Neural cell (in vitro differentiated cells): ENCODE data around the gene CEP70. TPM values are rescaled to one million over a fixed set of nuclear protein-coding genes. Genes with fewer than 3 reads are reported as not detected.
"Not testable (repeated sequence)": the region's sequence is repeated elsewhere in the genome, so short reads cannot be mapped to it uniquely, and the experiment has no call there.

ENCODE experiments used
- H2AFZ ChIP-seq: fragments of 200-600, 300-800 bp; sonication (generic), shearing (Covaris generic); 2 replicates; pipeline ENCODE4 v1.6.0; 2014; ENCODE audit warnings: low read depth, mild to moderate bottlenecking, antibody characterized with exemption, low read length, moderate library complexity
- H3F3A ChIP-seq: fragments of 200-600 bp; shearing (Covaris generic); 2 replicates; pipeline ENCODE4 v1.6.1; 2016; ENCODE audit warnings: mild to moderate bottlenecking, moderate library complexity, mixed read lengths, antibody characterized with exemption, low read length; ENCODE audit not compliant: insufficient read depth, poor library complexity, severe bottlenecking
- H3K27ac ChIP-seq: fragments of 200-600, 300-800 bp; sonication (generic), shearing (Covaris generic); 2 replicates; pipeline ENCODE4 v1.5.1; 2014; ENCODE audit warnings: mild to moderate bottlenecking, low read length, moderate library complexity
- H3K27me3 ChIP-seq: fragments of 300-800, 200-600 bp; sonication (generic), shearing (Covaris generic); 2 replicates; pipeline ENCODE4 v1.6.0; 2014; ENCODE audit warnings: mild to moderate bottlenecking, low read depth, low read length, moderate library complexity; ENCODE audit not compliant: insufficient read depth
- H3K36me3 ChIP-seq: fragments of 300-800, 200-600 bp; sonication (generic), shearing (Covaris generic); 2 replicates; pipeline ENCODE4 v1.5.1; 2014; ENCODE audit warnings: mild to moderate bottlenecking, antibody characterized with exemption, low read length, moderate library complexity; ENCODE audit not compliant: insufficient read depth
- H3K4me2 ChIP-seq: fragments of 300-800, 200-600 bp; sonication (generic), shearing (Covaris generic); 2 replicates; pipeline ENCODE4 v1.6.0; 2014; ENCODE audit warnings: mild to moderate bottlenecking, low read length
- H3K4me3 ChIP-seq: fragments of 300-800, 200-600 bp; sonication (generic), shearing (Covaris generic); 2 replicates; pipeline ENCODE4 v1.5.1; 2014; ENCODE audit warnings: mild to moderate bottlenecking, low read length, moderate library complexity
- H3K79me2 ChIP-seq: fragments of 200-600 bp; shearing (Covaris generic); replicated peaks from 2 replicates; pipeline ENCODE4 v1.6.0; 2014; ENCODE audit warnings: mild to moderate bottlenecking, low read length, moderate library complexity; ENCODE audit not compliant: insufficient read depth
- H3K9ac ChIP-seq: fragments of 300-800, 200-600 bp; sonication (generic), shearing (Covaris generic); 2 replicates; pipeline ENCODE4 v1.6.1; 2016; ENCODE audit warnings: mild to moderate bottlenecking, low read length, mixed read lengths
- H3K9me2 ChIP-seq: fragments of 200-600 bp; shearing (Covaris generic); 2 replicates; pipeline ENCODE4 v1.6.1; 2016; ENCODE audit warnings: mild to moderate bottlenecking, low read length, mixed read lengths; ENCODE audit not compliant: insufficient read depth
- H3K9me3 ChIP-seq: fragments of 200-600, 300-800 bp; sonication (generic), shearing (Covaris generic); 2 replicates; pipeline ENCODE4 v1.6.1; 2016; ENCODE audit warnings: mild to moderate bottlenecking, mixed run types, low read length, moderate library complexity, mixed read lengths
- H4K20me1 ChIP-seq: fragments of 200-600 bp; shearing (Covaris generic); 2 replicates; pipeline ENCODE4 v1.6.1; 2016; ENCODE audit warnings: mild to moderate bottlenecking, mixed run types; ENCODE audit not compliant: insufficient read depth
- EP300 ChIP-seq: fragments of 450-650 bp; conservative IDR thresholded peaks from 2 replicates; pipeline ENCODE4 v1.6.1; 2014; ENCODE audit warnings: antibody characterized with exemption, mild to moderate bottlenecking, moderate library complexity; ENCODE audit not compliant: poor library complexity, severe bottlenecking
- EZH2 ChIP-seq: fragments of 200-600, 300-800 bp; shearing (Covaris generic), sonication (generic); IDR thresholded peaks from 2 replicates; pipeline ENCODE4 v1.6.1; 2014; ENCODE audit warnings: antibody characterized with exemption, low read length, borderline replicate concordance, mild to moderate bottlenecking; ENCODE audit not compliant: insufficient read depth, poor library complexity, severe bottlenecking
- MXI1 ChIP-seq: fragments of 450-650 bp; conservative IDR thresholded peaks from 2 replicates; pipeline ENCODE4 v1.6.1; 2014; ENCODE audit warnings: antibody characterized with exemption, mild to moderate bottlenecking; ENCODE audit not compliant: poor library complexity, severe bottlenecking
- POLR2AphosphoS5 ChIP-seq: IDR thresholded peaks from 2 replicates; pipeline ENCODE4 v1.6.1; 2012
- RAD21 ChIP-seq: fragments of 450-650 bp; conservative IDR thresholded peaks from 2 replicates; pipeline ENCODE4 v1.6.1; 2014; ENCODE audit warnings: antibody characterized with exemption, mild to moderate bottlenecking, moderate library complexity
- SMC3 ChIP-seq: fragments of 450-650 bp; conservative IDR thresholded peaks from 2 replicates; pipeline ENCODE4 v1.6.1; 2014; ENCODE audit warnings: antibody characterized with exemption, mild to moderate bottlenecking, moderate library complexity; ENCODE audit not compliant: poor library complexity
- TAF1 ChIP-seq: IDR thresholded peaks from 2 replicates; pipeline ENCODE4 v1.6.1; 2012; ENCODE audit warnings: low read depth
- polyA plus RNA-seq: library from polyadenylated mRNA; depleted of rRNA; stranded (reverse); fragments of >200 nt; gene quantifications from 2 replicates; pipeline ENCODE4 v1.2.3, GENCODE V29; 2014
- TF ChIP-seq, protein P1 (sequence below): IDR thresholded peaks from 2 replicates; pipeline ENCODE4 v1.6.1; 2012; ENCODE audit warnings: borderline replicate concordance
- TF ChIP-seq, protein P2 (sequence below): fragments of 450-650 bp; IDR thresholded peaks from 2 replicates; pipeline ENCODE4 v1.5.1; 2014; ENCODE audit warnings: antibody characterized with exemption, mild to moderate bottlenecking, moderate library complexity; ENCODE audit not compliant: poor library complexity, severe bottlenecking

CEP70 gene
- polyA plus RNA-seq, 1 donor from 2014 or later, result 25.0 TPM

DNA sequence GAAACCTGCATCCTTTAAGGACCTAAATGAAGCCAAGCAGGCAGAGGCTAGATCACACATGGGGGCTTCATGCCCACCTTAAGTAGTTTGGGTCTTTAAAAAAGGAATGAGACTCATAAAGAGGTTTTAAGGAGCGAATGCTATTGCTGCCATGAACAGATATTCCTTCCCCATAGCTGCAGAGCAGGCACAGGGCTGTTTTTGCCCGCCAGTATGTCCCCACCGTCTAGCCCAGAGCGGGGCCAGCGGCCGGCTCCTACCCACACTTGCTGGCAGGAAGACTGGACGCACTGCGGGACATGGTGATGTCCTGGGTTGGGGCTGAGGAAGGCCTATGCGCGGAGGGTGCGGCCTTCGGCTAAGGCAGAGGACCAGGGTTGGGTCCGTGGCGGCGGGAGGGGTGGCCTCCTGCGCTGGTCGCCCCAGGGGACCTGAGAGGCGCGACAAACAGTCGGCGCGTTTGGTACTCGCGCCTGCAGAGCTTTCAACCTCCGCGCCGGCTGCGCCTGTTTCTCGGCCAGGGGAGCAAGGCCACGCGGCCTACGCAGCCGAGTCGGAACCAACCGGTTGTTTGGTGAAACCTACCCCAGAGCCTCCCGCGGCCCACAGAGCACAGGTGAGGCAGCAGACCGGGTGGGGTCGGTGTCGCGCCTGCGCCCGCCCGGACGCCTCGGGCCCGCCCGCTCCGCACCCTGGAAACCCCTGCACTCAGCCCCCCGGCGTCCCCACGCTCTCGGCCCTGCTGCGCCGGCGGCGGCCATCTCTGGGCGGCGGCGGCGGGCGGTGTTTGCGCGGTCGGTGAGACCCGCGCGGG, 14.5 kb upstream of the CEP70 start, which contains the start of gene FAIM:
Gene FAIM, plus strand, starts transcription at position 450 of the 814 bp plus-strand sequence. CDS start 10,956 bp downstream, outside the sequence.
- H3K9me3 ChIP-seq, result no peaks in the 10 kb centered on the region
- no peak within 1 kb of the TSS for H3K27ac ChIP-seq
- H2AFZ ChIP-seq, result peak within 1 kb of the TSS; percentile 56
- H3K79me2 ChIP-seq, result no peaks in the 10 kb centered on the region
- H3K9ac ChIP-seq, result peak within 1 kb of the TSS; percentile 56
- no peak within 1 kb of the TSS for H3K4me2 ChIP-seq
- H3K27me3 ChIP-seq, result peaks cover 17% of the 10 kb centered on the region
- H4K20me1 ChIP-seq, result no peaks in the 10 kb centered on the region
- H3K36me3 ChIP-seq, result no peaks in the 10 kb centered on the region
- no peaks in the 10 kb centered on the region for H3K9me2 ChIP-seq
- no peaks in the 10 kb centered on the region for H3F3A ChIP-seq
- H3K4me3 ChIP-seq, result peak within 1 kb of the TSS; percentile 59
- TF ChIP-seq POLR2AphosphoS5 (no peak), EP300 (no peak), TAF1 (no peak), MXI1 (no peak), RAD21 (no peak), EZH2 (no peak), SMC3 (no peak)
- TF ChIP-seq, protein P1, sequence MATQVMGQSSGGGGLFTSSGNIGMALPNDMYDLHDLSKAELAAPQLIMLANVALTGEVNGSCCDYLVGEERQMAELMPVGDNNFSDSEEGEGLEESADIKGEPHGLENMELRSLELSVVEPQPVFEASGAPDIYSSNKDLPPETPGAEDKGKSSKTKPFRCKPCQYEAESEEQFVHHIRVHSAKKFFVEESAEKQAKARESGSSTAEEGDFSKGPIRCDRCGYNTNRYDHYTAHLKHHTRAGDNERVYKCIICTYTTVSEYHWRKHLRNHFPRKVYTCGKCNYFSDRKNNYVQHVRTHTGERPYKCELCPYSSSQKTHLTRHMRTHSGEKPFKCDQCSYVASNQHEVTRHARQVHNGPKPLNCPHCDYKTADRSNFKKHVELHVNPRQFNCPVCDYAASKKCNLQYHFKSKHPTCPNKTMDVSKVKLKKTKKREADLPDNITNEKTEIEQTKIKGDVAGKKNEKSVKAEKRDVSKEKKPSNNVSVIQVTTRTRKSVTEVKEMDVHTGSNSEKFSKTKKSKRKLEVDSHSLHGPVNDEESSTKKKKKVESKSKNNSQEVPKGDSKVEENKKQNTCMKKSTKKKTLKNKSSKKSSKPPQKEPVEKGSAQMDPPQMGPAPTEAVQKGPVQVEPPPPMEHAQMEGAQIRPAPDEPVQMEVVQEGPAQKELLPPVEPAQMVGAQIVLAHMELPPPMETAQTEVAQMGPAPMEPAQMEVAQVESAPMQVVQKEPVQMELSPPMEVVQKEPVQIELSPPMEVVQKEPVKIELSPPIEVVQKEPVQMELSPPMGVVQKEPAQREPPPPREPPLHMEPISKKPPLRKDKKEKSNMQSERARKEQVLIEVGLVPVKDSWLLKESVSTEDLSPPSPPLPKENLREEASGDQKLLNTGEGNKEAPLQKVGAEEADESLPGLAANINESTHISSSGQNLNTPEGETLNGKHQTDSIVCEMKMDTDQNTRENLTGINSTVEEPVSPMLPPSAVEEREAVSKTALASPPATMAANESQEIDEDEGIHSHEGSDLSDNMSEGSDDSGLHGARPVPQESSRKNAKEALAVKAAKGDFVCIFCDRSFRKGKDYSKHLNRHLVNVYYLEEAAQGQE, result no peak
- TF ChIP-seq, protein P2, sequence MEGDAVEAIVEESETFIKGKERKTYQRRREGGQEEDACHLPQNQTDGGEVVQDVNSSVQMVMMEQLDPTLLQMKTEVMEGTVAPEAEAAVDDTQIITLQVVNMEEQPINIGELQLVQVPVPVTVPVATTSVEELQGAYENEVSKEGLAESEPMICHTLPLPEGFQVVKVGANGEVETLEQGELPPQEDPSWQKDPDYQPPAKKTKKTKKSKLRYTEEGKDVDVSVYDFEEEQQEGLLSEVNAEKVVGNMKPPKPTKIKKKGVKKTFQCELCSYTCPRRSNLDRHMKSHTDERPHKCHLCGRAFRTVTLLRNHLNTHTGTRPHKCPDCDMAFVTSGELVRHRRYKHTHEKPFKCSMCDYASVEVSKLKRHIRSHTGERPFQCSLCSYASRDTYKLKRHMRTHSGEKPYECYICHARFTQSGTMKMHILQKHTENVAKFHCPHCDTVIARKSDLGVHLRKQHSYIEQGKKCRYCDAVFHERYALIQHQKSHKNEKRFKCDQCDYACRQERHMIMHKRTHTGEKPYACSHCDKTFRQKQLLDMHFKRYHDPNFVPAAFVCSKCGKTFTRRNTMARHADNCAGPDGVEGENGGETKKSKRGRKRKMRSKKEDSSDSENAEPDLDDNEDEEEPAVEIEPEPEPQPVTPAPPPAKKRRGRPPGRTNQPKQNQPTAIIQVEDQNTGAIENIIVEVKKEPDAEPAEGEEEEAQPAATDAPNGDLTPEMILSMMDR, result no peak

DNA sequence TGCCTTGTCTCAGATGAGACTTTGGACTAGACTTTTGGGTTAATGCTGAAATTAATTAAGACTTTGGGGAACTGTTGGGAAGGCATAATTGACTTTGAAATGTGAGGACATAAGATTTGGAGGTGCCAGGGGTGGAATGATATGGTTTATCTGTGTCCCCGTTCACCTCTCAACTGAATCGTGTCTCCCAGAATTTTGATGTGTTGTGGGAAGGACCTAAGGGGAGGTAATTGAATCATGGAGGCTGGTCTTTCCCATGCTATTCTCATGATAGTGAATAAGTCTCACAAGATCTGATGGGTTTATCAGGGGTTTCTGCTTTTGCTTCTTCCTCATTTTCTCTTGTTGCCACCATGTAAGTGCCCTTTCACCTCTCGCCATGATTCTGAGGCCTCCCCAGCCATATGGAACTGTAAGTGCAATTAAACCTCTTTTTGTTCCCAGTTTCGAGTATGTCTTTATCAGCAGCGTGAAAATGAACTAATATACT, 10.1 kb upstream of the CEP70 start:
- not testable (repeated sequence) for H2AFZ ChIP-seq, H3K79me2 ChIP-seq, H4K20me1 ChIP-seq, H3F3A ChIP-seq, H3K9ac ChIP-seq, H3K4me3 ChIP-seq, H3K4me2 ChIP-seq, H3K9me2 ChIP-seq, H3K9me3 ChIP-seq, H3K36me3 ChIP-seq, H3K27ac ChIP-seq
- peaks cover 13% of the 10 kb centered on the region for H3K27me3 ChIP-seq

DNA sequence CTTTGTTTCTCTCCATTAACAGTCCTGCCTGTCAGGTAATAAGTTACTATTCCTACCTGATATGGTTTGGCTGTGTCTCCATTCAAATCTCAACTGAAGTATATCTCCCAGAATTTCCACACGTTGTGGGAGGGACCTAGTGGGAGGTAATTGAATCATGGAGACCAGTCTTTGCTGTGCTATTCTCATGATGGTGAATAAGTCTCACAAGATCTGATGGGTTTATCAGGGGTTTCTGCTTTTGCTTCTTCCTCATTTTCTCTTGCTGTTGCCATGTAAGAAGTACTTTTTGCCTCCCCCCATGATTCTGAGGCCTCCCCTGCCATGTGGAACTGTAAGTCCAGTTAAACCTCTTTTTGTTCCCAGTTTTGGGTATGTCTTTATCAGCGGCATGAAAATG, 7.6 kb upstream of the CEP70 start:
- not testable (repeated sequence) for H2AFZ ChIP-seq, H3K4me2 ChIP-seq, H3K27me3 ChIP-seq, H3K27ac ChIP-seq, H3F3A ChIP-seq, H3K9me3 ChIP-seq, H3K9ac ChIP-seq, H4K20me1 ChIP-seq, H3K4me3 ChIP-seq, H3K79me2 ChIP-seq, H3K36me3 ChIP-seq, H3K9me2 ChIP-seq
